Measurements from ENCODE around the gene GCA.
A peak's percentile ranks its signal among the peaks of the same experiment; 100 is the strongest.

Gene GCA

DNA sequence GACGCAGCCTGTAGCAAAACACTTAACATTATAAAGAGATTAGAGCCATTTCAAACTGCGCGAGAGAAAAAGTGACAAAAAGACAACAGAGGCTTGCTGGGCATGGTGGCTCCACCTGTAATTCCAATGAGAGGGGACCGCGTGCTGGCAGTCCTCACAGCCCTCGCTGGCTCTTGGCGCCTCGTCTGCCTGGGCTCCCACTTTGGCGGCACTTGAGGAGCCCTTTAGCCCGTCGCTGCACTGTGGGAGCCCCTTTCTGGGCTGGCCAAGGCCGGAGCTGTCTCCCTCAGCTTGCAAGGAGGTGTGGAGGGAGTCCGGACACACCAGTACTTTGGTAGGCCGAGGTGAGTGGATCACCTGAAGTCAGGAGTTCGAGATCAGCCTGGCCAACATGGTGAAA, 16.1 kb upstream of the GCA start:
- DNase-seq (ENCODE audit: low read depth): no peak

DNA sequence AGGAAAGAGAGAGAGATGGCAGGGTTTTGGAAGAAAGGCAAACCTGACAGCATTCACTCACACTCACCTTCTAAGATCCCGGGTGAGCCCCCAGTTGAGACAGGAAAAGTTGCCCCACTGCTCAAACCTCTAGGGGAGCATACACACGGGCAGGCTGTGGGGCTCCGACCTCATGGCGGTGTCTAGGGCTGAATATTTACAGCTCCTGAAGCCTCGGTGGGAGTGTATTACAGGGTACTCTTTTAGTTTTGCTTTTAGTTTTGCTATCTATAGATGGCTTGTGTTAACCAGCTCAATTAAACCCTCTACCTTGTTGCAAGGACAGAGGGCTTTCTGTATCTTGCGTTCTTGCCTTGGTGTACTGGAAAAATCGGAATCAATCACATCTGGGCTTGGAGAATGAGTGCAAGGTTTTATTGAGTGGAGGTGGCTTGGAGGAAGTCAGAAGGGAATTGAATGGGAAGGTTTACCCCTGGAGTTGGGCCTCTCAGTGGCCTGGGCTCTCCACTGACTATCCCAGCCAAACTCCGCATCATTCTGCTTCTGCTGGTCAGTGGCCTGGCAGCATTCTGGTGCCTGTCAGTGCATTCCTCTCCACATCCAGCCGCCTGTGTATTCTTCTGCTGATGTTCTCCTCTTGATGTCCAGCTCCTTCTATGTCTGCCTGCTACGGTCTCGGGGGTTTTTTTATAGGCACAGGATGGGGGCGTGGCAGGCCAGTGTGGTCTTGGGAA, 15.3 kb upstream of the GCA start:
- no peak for DNase-seq (ENCODE audit: low read depth)

DNA sequence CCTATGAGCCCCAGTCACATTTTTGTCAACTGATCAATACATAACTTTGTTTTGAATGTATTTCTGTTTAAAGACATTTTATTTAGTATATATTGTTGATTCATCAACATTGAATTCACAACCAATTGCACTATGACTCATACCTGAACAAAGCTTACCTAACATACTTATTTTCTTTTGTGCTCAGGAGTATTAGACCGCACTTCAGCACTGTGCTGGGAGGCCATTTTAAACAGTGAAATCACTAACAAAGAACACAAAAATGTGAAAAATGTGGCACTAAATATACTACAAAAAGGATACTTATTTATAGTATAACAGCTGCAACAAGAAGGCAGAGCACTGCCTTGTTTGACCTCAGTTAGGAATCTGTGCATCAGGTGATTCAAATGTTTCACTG, 13.1 kb upstream of the GCA start:
- no peak for DNase-seq (ENCODE audit: low read depth)

DNA sequence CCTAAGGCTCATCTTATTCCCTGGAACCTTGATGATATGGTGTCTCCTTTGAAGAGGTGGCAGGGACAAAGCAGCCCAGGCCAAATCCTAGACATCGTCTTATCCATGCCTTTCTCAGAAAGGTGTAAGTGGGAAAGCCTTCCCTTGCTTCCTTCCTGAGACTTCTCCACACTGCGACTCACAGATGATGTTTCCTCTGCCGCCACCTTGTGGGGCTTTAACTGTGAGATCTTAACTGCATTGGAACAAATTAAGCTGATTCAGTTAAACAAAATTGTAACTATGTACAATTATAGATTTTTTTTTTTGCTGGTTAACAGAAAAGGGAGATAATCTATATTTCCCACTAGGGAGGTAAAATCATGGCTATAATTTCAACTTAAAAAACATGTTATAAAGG, 10.0 kb upstream of the GCA start:
- peak; percentile 16 for DNase-seq (ENCODE audit: low read depth)

DNA sequence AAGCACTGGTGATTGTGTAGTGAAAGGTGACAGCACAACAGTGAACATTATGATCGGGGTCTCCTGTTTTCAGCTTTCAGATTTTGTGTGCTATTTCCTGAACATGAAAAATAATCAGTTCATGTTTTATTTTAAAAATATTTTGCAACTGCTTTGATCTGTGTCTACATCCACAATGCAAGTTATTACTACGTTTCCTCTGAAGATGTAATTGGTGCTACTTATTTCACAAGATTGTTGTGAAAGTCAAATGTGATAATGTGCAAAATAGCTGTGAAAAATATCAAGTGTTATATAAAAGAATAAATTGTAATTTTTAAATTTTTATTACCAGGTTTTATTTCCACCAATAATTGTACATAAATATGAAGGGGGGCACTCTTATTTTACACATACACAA, 6.1 kb upstream of the GCA start:
- no peak for DNase-seq (ENCODE audit: low read depth)

DNA sequence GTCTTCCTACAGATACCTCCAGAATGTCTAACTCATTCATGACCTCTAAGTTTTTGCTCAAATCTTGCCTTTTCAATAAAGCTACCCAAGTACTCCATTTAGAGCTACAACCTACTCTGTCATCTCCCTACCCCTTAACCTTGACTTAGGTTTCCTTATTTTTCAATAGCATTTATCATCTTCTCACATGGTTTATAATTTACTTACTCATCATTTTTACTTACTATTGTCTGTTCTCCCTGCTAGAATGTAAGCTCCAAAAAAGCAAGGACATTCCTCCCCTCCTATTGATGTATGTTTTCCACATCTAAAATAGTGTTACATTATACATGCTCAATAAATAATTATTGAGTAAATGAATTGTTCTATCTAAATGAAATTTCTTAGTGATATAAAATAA, 3.1 kb upstream of the GCA start:
- DNase-seq (ENCODE audit: low read depth): no peak

DNA sequence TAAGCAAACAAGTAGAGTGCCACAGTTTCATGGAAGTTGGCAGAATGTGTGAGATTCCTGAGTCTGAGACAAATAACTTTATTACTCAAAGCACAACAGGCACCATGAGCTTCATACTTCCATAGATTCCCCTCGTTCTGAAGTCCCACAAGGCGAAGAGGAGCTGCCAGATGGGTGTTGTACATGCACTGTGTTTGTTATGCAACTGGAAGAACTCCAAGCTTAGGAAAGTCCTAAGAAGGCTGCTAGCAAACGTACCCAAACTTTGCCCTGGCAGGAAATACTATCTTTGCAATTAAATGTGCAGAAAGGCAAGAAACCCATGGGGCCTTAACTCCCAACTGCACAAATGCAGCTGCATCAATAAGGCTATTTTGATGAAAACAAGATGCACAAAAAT, 1.6 kb upstream of the GCA start:
- DNase-seq (ENCODE audit: low read depth): no peak

DNA sequence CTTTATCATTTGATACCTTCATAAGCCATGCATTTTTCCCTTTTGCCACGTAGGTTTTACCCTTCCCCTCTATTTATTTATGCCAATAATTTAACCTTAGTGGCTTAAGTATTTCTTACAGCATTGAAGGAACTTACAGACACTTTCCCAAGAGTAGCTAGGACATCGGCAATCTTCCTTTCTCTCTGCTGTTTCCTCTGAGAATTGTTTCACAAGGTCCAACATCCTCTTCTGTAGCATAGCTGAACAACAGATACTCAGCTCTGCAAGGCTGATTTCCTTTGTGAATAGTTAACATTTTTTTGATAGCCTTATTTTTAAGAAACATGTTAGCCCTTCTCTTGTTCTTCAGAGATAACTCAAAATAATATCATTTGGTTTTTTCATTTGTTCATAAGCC, 1.1 kb upstream of the GCA start:
- no peak for DNase-seq (ENCODE audit: low read depth)

DNA sequence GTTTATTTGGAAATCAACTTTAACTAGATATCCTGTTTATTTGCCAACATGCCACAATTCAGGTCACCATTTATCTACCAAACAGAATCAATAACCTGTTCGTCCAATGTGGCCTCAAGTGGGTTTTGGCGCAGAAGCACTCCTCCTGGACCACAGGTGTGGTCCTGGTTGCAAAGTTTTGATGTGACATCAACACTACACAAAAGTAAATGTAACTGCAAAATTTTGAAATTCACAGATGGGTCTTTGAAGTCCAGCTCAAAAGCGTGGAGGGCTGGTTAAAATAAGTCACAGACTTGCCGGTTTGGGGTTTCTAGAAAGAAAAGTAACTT, 474 bp upstream of the GCA start:
- DNase-seq (ENCODE audit: low read depth): no peak

DNA sequence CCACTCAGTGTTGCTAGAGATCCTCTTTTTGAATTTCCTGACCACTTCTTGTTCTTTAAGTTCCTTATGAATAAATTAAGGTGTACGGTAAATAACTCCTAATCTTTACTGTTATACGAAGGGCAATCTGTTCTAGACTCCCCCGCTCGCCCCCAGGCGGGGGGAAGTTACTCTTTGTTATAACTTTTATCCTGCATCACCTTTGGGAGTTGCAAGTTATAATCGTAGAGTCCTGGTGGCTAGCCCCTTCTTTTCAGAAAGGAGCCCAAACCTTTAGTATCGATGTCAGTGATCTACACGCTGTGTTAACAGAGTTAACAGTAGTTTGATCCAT, 652 bp downstream of the GCA start:
- DNase-seq (ENCODE audit: low read depth): no peak

DNA sequence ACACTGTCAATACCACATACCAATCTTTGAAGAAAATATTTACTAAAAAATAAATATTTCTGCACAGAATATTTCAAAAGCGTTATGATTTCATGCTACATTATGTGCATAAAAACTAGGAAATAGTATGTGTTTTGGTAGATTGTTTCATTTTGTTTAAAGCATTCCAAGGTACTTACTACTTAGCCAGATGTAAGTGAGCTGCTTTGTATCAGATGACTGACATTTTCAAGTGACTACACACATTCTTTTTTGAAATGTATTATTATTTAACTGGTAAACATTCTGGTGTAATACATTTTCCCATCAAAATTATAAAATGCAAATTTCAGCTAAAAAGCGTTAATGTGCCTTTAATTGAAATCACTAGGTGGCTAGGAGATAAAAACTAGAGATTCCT, 21.5 kb downstream of the GCA start:
- no peak for DNase-seq (ENCODE audit: low read depth)

DNA sequence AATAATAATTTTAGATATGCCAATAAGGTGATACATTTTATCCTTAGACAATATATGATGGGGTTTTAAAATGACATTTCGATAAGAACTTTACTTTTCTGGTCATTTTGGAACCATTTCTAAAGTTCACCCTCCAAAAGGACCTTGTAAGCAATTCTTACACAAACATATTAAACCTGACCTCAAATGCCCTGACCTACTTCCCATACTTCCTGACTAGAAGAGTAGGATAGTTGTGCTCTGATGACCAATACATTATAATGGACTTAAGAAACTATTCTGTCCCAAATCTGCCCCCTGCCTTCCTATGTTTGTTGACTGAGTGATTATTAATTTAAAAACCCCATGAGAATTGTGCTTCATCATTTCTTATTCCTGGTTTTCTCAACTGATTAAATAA, 24.6 kb downstream of the GCA start:
- DNase-seq (ENCODE audit: low read depth): no peak

DNA sequence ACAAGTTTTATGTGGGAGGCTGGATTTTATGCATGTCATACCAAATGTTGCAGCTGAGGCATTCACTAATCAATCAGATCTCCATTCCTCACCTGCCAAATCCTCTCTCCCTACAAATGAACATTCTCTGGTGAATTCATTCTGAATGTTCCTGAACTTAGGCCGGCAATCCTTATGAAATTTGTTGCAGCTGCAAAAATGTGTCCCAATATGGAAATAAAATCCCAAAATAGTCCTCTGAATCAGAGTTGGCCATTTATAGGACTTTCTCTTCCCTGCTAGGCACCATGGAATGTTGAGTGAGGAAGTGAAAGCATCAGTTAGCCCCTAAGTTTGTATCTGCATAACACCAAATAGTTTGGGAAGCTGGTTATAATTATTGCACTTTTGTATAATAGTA, 25.6 kb downstream of the GCA start:
- DNase-seq (ENCODE audit: low read depth): no peak

DNA sequence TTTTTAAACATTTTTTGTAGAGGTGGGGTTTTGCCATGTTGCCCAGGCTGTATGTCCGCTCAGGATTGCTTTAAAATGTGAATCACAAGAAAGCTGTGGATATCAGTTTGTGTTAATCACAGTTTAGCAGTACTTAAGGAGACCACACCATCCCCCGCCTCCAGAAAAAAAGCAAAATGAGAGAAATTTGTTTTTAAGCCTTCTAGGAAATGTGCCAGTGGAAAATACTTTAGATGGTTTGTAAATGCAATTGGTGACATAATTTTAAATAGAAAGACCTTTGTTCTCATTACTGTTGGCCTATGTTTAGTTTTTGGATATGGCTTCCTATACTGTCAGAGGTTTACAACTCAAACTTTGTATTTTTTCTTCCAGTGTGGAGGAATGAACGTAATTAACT, 27.0 kb downstream of the GCA start:
- no peak for DNase-seq (ENCODE audit: low read depth)

DNA sequence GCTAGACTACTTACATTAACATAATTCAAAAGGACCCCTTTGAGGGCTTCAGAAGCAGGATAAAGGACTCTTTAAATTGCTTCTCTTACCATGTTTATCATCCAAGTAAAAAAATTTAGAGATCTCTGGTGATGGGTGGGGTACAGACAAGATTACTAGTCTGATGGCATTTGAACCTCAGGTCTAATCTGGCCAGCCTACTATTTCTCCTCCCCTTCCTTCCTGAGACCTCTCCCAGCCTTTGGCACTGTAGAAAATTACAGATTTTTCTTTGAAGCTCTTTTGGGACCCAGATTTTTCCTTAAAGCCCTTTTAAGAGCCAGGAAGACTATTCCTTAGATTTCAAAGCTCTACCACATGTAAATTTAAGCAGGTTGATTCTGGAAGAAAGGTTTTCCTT, 28.9 kb downstream of the GCA start:
- no peak for DNase-seq (ENCODE audit: low read depth)

DNA sequence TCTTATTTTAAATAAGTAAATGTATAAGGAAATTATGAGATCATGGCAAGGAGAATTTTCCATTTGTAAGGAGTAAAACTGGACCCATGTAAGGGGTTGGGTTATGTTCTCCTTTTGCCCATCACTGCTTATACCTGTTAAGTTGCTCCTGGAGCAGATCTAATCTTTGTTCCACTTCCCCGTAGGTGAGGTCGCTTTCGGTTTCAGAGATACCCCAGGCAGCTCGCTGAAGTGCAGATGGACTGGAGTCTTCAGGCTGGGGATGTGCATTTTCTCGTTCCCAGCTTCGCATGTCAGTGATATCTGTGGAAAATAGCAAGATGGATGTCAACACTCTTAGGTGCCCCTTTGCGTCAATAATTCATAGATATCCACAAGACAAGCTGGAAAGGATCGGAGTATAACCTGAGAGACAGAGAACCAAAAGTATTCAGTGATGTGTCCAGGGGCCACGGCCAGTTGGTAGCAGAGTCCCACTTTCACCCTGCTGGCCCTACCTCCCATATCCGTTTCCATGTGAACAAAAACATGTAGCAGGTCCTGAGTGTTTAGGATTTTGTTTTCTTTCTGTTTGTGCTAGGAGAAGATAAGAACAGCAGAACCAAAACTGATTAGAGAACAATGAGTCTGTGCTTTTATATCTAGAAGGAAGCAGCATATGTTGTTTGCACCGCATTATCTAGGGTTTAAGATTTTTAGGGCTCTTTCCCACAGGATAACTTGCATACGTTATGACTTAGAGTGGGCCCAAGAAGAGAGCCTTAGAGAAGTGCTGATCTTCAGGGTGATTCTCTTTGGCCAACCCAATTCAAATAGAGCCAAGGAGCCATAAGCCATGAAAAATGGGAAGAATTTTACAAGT, 36.0 kb downstream of the GCA start:
- no peak for DNase-seq (ENCODE audit: low read depth)

DNA sequence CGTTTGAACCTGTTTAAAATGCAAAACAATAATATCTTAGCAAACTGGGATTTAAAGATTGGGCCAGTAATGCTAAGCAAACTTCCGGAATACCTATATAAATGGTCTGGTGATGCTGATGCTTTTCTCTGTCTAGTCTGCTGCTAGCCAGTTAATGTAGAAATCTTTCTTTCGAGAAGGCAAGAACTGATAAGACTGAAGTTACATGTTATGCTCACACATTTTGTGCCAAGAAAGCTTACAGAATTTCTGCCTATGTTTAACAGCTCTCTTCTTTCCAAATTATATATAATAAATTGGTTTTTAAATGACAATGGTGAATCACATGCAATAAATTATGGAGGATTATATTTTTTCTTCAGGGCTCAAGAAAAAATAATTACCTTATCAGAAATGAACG, 37.9 kb downstream of the GCA start:
- no peak for DNase-seq (ENCODE audit: low read depth)

DNA sequence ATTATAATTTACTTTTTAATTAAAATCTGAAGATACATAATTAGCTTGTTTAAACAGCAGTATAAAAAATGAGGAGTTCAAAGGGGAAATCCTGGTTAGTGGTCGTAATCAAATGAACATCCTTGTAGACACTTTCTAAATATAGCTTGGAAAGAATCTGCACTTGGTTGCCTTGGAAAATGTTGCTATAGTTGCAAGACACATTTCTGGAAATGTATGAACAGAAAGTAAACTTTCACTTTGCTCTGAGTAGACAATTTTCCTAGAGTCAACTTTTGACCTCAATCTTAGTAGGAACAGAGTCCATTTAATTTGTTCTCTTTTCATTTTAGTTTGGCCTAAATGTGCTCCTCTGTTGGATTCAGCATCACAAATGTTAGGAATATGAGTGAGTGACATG, 38.3 kb downstream of the GCA start:
- DNase-seq (ENCODE audit: low read depth): no peak

DNA sequence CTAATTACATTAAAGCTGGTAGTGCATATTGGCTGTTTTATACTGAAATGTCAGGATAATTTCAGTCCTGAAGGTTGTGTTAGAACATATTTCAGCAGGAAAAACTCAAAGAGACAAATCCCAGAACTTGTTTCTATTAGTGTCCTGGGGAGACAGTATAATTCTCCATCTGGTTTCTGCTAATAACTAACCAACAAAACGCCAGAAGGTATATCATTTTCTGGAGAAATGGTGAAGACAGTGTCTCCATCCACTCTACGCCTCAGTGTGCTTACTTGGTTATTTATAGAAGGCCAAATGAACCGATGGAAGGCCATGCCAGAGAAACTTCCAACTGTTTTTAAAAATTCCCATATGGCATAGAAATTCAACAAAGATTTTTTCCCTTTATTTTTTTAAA, 41.6 kb downstream of the GCA start:
- no peak for DNase-seq (ENCODE audit: low read depth)

DNA sequence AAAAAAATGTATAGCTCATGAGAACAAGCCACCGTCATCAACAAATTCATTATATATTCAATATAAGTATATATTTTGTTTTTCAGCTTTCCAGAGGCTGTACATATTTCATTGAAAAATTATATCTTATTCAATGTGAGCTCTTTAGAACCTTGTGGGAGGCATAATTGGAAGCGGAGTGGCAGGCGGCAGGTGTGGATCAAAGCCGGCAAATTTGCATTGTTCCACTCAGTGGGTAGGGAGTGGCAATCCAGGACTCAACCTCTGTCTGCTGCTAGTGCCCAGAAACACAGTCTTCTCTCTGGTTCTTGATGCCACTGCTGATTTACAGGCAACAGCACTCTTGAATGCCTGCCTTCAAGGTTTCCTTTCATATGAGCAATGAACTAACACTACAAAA, 46.9 kb downstream of the GCA start:
- DNase-seq (ENCODE audit: low read depth): no peak

DNA sequence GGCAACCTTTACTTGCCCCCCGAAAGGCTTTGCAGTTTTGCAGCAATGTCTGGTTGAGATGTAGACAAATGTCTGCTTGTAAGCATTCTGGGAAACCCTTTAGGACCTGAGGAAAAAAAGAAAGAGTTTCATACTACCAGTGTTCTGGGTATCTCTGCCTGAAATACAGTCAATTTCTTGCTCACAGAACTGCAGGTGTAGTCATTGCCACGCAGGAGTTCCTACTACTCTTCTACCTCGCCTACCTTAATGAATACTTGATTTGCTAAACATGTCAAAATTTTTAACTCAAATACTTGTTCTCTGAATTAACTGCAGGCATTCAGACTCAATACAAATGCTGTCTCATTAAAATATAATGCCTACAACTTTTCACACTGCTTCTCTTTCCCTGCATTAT, 56.4 kb downstream of the GCA start:
- no peak for DNase-seq (ENCODE audit: low read depth)

DNA sequence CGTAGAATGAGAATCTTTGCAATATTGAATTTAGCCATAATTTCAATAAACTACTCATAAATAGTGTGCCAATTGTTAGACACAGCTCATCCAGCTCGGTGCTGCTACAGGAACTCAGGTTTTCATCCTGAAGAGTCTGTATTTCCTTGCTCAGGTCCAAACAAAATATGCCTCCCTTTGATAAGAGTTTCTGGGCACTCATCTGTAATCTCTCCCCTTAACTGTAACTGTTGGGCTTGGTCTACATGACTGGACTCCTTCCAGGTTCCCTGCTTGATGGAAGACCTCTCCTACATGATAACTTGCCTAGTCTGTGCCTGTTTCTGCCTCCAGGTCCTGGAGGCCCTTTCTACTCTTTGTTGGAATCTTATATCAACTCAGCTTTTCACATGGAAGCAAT, 57.9 kb downstream of the GCA start:
- DNase-seq (ENCODE audit: low read depth): no peak

DNA sequence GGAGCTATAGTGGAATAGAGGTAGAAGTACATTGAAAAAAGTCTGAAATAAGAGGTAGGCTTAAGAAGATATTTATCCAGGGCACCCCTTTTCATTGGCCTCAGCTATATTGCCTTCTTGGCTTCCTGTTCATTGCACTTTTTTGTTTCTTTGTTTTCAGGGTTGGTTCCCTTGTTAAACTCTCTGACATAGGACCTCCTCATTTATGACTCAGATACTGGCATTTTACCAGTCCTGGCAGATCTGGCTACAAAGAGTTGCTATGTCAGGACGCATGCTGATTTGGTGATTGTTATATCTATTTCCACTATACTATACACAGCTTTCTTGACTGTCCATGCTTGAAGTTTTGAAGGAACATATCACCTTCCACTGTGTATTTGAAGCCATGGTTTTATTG, 60.0 kb downstream of the GCA start:
- DNase-seq (ENCODE audit: low read depth): no peak

Data from activated T-cell treated with anti-CD3 and anti-CD28 coated beads for 1 hour (primary cell).